ENCODE data around the gene VWA8.
"Not testable (repeated sequence)": the region's sequence is repeated elsewhere in the genome, so short reads cannot be mapped to it uniquely, and the experiment has no call there.

Gene VWA8

GRCh38 chr13:41969072-41969471, 8.2 kb upstream of the VWA8 start:
- no peak for DNase-seq (ENCODE audit: low read depth in 2 of 3, low spot score in 1 of 3)

- DNase-seq (ENCODE audit: low read depth in 2 of 3, low spot score in 1 of 3): no peak
These were observed 5.8 kb upstream of the VWA8 start for GRCh38 chr13:41966671-41967070.

GRCh38 chr13:41962994-41963393, 2.1 kb upstream of the VWA8 start:
- no peak for DNase-seq (ENCODE audit: low read depth in 2 of 3, low spot score in 1 of 3)

GRCh38 chr13:41961466-41961760, 504 bp upstream of the VWA8 start:
- DNase-seq (ENCODE audit: low read depth in 2 of 3, low spot score in 1 of 3): no peak

GRCh38 chr13:41960211-41960636, 685 bp downstream of the VWA8 start:
- no peak for DNase-seq (ENCODE audit: low read depth in 2 of 3, low spot score in 1 of 3)

GRCh38 chr13:41956272-41956671, 4.6 kb downstream of the VWA8 start:
- DNase-seq (ENCODE audit: low read depth in 2 of 3, low spot score in 1 of 3): no peak

- DNase-seq (ENCODE audit: low read depth in 2 of 3, low spot score in 1 of 3): no peak
These were observed 5.3 kb downstream of the VWA8 start for GRCh38 chr13:41955605-41956004.

- DNase-seq (ENCODE audit: low read depth in 2 of 3, low spot score in 1 of 3): no peak
These were observed 6.7 kb downstream of the VWA8 start for GRCh38 chr13:41954226-41954625.

- no peak for DNase-seq (ENCODE audit: low read depth in 2 of 3, low spot score in 1 of 3)
These were observed 8.2 kb downstream of the VWA8 start for GRCh38 chr13:41952749-41953148.

- DNase-seq (ENCODE audit: low read depth in 2 of 3, low spot score in 1 of 3): not testable (repeated sequence)
These were observed 11.8 kb downstream of the VWA8 start for GRCh38 chr13:41949104-41949503.

- DNase-seq (ENCODE audit: low read depth in 2 of 3, low spot score in 1 of 3): no peak
These were observed 15.0 kb downstream of the VWA8 start for GRCh38 chr13:41945926-41946325.

GRCh38 chr13:41944635-41945397, 16.1 kb downstream of the VWA8 start:
- DNase-seq (ENCODE audit: low read depth in 2 of 3, low spot score in 1 of 3): no peak

- no peak for DNase-seq (ENCODE audit: low read depth in 2 of 3, low spot score in 1 of 3)
These were observed 16.7 kb downstream of the VWA8 start for GRCh38 chr13:41944229-41944628.

GRCh38 chr13:41942462-41943094, 18.3 kb downstream of the VWA8 start:
- DNase-seq (ENCODE audit: low read depth in 2 of 3, low spot score in 1 of 3): no peak

- DNase-seq (ENCODE audit: low read depth in 2 of 3, low spot score in 1 of 3): no peak
These were observed 19.7 kb downstream of the VWA8 start for GRCh38 chr13:41941174-41941573.

- DNase-seq (ENCODE audit: low read depth in 2 of 3, low spot score in 1 of 3): no peak
These were observed 21.5 kb downstream of the VWA8 start for GRCh38 chr13:41939398-41939797.

GRCh38 chr13:41938918-41939317, 22.0 kb downstream of the VWA8 start:
- no peak for DNase-seq (ENCODE audit: low read depth in 2 of 3, low spot score in 1 of 3)

- DNase-seq (ENCODE audit: low read depth in 2 of 3, low spot score in 1 of 3): no peak
These were observed 23.5 kb downstream of the VWA8 start for GRCh38 chr13:41937388-41937787.

GRCh38 chr13:41935501-41935900, 25.4 kb downstream of the VWA8 start:
- no peak for DNase-seq (ENCODE audit: low read depth in 2 of 3, low spot score in 1 of 3)

- DNase-seq (ENCODE audit: low read depth in 2 of 3, low spot score in 1 of 3): no peak
These were observed 25.9 kb downstream of the VWA8 start for GRCh38 chr13:41934994-41935393.

- DNase-seq (ENCODE audit: low read depth in 2 of 3, low spot score in 1 of 3): no peak
These were observed 26.8 kb downstream of the VWA8 start for GRCh38 chr13:41934120-41934519.

- DNase-seq (ENCODE audit: low read depth in 2 of 3, low spot score in 1 of 3): no peak
These were observed 29.6 kb downstream of the VWA8 start for GRCh38 chr13:41931337-41931736.

- DNase-seq (ENCODE audit: low read depth in 2 of 3, low spot score in 1 of 3): no peak
These were observed 30.8 kb downstream of the VWA8 start for GRCh38 chr13:41930154-41930553.
